PC-9 (cell line): Measurements from ENCODE around the gene CCL7.

Experiments used
- EZH2 ChIP-seq: fragments of 200-600 bp; sonication (generic); IDR thresholded peaks from 2 replicates; pipeline ENCODE4 v1.8.0; 2017; ENCODE audit warnings: antibody characterized with exemption, low read depth
- TF ChIP-seq, protein P1 (sequence below): fragments of 200-600 bp; sonication (generic); conservative IDR thresholded peaks from 2 replicates; pipeline ENCODE4 v1.6.1; 2017; ENCODE audit warnings: mixed run types, antibody characterized with exemption, mild to moderate bottlenecking, moderate library complexity

DNA sequence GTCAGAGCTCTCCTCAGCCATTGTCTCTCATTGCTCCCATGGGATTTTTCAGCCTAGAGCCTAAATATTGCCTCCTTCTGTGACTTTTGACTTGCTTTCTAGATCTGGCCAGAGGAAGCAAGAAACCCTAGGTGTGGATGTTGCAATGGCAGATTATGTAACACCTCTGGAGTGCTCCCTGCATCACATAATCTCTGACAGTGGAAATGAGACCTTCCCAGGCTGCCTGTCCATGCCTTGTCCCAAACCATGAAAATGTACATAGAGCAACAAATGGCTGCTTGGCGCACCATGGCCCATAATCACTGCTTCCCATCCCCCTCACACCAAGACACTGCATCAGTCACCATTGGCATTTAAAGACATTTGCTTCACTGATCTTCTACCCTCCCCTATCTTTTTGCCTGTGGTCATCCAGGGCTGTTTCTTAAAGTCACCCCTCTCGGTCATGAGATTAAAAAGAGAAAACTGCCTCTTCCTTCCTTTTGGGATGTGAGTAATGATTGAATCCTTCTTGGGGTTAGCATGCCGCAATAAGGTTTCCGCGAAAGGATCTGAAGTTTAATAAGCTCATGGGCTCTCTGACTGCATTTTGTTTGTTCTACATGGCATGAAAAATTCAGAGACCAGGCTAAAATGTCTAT is 49.1 kb upstream of the CCL7 start:
- TF ChIP-seq, protein P1, sequence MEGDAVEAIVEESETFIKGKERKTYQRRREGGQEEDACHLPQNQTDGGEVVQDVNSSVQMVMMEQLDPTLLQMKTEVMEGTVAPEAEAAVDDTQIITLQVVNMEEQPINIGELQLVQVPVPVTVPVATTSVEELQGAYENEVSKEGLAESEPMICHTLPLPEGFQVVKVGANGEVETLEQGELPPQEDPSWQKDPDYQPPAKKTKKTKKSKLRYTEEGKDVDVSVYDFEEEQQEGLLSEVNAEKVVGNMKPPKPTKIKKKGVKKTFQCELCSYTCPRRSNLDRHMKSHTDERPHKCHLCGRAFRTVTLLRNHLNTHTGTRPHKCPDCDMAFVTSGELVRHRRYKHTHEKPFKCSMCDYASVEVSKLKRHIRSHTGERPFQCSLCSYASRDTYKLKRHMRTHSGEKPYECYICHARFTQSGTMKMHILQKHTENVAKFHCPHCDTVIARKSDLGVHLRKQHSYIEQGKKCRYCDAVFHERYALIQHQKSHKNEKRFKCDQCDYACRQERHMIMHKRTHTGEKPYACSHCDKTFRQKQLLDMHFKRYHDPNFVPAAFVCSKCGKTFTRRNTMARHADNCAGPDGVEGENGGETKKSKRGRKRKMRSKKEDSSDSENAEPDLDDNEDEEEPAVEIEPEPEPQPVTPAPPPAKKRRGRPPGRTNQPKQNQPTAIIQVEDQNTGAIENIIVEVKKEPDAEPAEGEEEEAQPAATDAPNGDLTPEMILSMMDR, result no peak
- no peak for TF ChIP-seq EZH2
